Measurements from ENCODE around the gene PHF5A.
"Not testable (repeated sequence)": the region's sequence is repeated elsewhere in the genome, so short reads cannot be mapped to it uniquely, and the experiment has no call there.

Gene PHF5A

DNA sequence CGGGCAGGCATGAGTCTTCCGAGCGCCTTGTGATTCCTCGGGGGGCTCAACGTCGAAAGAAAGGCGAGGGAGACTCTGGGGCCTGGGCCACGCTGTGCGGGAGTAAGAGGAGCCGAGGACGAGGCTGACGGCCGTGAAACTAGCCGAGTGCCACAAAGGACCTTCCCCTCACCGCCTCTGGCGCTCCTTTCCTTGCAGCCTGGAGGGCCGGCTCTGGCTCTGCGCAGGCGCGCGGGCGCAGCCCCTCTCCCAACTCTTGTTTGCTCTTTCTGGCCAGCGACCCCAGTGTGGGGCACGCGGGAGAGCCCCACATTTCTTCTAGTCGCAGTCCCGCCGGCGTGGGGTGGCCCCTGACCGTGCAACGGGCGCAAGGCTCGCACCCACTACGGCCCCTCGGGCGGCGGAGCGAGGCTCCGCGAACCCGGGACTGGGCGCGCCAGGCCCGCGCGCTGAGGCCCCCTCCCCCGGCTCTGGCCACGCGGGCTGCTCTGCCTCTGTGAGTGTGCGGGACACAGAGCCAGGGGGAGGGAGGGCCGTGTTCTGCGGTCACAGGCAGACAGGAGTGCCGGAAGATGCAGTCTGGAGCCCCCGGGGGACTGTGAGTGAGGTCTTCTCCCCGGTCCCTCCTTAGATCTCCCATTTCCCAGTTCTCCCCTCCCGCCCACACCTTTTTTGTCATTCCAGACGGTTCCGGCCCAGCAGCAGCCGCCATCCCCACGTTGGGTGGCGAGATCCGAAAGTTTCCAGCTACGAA, 20.9 kb downstream of the PHF5A start:
- DNase-seq (ENCODE audit: low read depth) = no peak

DNA sequence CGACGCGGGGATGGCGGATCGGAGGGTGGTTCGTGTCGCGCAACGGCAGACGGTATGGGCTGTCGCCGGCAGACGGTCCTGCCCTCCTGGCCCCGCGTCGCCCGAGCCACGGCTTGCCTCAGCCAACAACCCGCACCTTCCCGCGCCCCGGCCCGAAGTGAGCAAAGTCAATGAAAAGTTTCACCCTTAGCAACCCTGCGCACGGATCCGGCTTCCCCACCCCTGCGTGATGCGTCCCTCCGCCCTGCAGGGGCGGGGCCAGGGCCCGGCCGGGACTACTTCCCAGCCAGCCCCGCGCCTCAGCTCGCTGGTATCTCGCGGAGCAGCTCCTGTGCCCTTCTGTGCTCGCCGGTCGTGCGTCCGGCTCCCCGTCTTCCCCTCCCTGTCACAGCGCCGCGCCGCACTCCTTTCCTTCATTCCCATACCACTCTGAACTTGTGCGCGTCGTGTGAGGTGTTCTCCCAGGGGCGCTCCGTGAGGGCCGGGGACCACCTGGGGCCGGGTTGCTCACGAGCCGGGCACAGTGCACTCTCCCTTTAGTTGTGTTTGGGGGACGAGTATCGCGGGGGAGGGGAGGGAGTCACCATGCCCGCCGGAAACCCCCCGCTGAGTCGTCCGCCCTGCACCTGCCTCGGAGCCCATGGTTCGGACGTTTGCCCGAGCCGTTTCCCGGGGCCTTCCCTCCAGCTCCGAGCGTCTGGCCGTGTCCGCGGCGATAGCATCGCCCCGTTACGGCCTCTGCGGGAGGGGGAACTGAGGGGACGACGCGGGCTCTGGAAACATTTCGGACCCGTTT, 21.7 kb downstream of the PHF5A start, which contains the start of gene TOB2:
Gene TOB2 (minus strand): TSS at position 163 of the 796 bp plus-strand sequence. CDS start 9,456 bp downstream, outside the sequence.
- DNase-seq (ENCODE audit: low read depth) = peak; percentile 88

DNA sequence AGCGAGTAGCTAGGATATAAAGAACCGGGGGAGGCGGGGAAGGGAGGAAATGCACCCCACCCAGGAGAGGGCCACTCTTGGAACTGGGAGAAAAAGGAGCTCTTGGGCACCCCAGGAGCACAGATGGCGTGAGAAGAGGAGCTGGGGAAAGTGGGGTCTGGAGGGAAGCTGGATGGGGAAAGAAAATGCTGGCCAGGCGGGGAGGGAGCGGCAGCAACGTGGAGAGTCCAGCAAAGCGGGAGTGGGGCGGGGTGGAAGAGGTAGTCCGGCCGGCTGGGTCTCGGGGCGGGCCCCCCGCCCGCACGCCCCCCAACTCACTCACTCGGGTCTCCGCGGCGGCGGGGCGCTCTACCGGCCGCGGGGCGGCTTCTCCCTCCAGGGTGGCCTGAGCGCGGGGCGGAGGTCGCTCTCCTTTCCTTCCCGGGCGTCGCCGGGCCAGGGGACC, 22.4 kb downstream of the PHF5A start:
- no peak for DNase-seq (ENCODE audit: low read depth)

DNA sequence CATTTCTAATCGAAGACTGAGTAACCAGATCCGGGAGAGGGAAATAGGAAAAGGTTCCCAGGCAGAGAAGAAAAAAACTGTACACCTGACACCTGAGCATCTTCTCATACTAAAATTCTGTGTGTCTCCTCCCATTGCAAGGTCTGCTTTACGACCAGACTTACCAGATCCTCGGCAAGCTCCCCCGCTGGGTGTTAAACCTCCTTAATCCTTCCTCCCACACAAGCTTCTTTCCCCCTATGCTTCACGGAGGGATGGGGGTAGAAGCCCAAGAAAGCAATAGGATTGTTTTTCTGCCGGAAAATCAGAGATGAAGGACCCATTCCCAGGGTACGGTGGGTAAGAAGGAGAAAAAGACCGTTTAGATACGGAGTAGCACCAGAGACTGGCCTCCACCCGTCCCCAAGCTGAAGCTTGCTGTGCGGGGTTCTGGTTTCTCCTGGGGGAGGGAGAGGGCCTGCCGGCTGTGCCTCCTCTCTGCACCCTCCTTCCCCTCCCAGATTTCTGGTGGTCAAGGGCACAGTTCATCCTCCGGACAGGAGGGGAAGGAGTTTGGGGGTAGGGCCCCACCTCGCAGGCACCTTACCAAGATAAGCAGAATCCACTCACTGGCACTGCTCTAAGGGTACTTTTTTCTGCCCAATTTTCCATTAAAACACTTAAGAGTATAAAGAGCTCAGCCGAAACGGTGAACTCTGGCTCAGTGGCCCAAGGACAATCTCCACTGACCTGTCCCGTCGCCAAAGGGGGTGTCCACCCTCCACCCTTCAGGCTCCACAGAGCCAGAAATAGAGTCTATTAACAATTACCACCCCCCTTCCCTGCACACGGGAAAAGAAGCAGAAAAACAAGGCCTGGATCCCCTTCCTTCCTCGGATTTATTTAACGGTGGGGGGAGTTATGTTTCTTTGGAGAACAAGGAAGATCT, 23.1 kb downstream of the PHF5A start:
- no peak for DNase-seq (ENCODE audit: low read depth)

DNA sequence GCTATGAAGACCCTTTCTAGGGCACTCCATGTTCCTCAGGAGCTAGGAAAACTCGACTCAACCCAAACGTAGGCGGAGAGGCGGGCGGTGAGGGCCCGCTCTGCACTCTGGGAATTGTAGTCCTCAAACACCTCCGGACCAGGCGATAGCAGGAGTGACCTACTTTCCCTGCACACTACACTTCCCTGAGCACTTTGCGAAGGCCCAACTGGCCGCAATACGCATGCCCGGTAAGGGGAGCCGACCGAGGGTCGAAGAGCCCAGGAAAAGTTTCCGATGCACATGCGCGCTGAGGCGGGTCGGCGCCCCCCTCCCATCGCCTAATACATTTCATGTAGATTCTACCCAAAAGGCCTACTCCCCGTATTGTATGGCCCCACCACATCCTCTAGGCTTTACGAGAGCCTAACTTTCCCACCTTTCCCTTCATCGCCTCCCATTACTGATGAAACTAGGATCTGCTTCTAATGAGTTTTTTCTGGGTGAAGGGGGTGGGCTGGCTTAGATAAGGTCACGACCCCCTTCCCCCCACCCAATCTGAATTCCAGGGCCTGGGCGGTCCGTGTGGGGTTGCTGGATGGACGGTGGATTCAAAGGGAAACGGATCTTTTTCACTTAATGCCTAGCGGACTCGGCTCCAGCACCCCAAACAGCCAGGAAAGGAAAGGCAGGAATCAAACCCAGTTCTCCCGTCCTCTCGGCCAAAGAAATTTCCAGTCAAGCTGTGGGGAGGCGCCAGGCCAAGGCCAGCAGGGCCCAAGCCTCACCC, 23.9 kb downstream of the PHF5A start:
- DNase-seq (ENCODE audit: low read depth) = peak; percentile 67

DNA sequence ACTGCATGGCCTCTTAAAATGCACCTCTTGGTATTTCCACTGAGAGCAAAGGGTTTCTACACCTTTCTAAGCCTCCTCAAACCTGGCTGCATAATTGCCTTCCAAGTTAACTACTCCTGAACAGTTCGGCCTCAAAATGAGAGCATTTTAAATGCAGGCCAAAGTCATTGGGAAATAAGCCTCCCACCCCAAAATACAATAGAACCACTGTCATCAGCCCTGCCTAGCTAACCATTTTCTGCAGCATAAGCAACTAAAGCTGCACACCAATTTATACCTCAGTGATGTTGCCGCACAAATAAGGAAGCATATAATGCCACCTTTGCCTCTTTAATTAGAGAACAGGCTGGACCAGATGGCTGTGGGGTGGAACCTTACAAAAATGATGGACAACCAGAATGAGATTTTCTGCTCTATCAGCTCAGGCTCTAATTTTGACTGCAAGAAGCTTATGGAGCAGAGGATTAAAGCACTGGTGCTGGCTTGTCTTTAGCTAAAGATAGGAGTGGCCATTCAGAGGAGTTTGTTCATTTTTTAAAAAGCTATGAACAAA, 26.2 kb downstream of the PHF5A start:
- no peak for DNase-seq (ENCODE audit: low read depth)

DNA sequence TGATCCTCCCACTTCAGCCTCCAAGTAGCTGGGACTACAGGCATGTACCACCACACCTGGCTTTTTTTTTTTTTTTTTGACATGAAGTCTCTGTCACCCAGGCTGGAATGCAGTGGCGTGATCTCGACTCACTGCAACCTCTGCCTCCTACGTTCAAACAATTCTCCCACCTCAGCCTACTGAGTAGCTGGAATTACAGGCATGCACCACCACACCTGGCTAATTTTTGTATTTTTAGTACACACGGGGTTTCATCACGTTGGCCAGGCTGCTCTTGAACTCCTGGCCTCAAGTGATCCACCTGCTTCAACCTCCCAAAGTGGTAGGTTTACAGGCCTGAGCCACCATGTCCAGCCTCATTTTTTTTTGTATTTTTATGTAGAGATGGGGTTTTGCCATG, 28.0 kb downstream of the PHF5A start:
- DNase-seq (ENCODE audit: low read depth) = not testable (repeated sequence)

DNA sequence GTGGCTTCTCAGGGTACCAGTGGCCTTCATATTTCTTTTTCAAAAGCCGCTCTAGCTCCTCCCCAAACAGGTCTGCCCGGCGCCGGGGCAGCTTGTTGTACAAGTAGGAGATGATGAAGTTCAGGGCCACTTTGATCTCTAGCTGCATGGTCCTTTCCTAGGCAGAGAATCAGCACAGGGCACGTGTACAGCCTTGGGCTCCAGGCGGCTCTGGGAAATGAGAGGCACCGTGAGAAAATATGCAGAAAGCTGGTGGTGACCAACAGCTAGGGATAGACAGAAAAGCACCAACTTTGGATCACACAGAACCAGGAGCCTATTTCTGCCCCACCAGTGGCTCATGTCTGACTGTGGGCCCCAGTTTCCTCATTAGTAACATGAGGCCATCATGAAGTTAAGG, 31.3 kb downstream of the PHF5A start:
- no peak for DNase-seq (ENCODE audit: low read depth)

DNA sequence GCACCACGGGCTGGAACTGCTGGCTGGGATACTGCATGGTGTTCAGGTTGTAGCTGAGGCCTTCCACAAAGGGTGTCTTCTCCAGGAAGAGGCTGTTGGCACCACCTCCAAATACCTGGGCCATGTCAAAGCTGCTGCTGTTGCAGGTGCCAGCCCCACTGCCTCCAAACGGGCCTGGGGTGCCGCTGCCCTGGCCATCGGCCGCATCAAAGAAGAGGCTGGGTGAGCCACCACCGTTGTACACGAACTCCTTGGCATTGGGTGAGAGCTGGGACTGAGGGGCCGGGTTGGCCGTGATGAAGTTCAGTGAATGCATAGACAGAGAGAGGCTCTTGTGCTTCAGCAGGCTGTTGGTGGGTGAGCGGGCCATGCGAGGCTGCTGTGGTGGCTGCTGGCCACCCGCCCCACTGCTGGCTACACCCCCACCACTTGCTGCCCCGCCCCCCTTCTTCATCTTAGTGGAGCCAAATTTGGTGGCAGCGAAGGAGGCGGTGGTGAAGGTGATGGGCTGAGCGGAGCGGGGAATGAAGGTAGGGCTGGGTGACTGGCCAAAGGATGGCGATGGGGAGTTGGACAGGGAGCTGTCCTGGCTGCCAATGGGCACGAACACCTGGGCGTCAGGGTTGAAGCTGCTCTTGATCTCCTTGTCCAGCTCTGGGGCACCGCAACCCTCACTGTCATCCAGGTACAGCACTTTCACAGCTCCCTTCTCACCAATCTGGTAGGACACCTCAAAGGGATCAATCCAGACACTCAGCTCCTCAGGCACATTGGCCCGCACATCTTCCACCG, 32.0 kb downstream of the PHF5A start:
- no peak for DNase-seq (ENCODE audit: low read depth)

DNA sequence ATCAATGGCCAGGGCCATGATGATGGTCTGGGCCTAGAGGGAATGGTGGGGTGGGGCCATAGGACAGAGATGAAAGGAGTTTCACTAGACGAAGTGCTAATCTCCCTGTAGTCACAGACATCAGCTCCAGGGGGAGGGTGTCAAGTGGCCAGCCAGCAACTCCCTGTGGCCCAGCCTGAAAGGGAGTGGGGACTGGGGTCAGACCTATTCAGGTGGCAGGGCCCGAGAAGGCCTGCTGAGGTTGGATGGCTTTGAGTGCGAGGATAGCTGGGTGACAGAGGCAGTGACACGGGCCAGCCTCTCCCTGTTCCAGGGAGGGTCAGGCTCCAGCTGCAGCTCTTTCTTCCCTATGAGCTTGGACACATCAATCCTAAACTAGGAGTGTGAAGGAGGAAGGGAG, 32.9 kb downstream of the PHF5A start:
- DNase-seq (ENCODE audit: low read depth) = no peak

DNA sequence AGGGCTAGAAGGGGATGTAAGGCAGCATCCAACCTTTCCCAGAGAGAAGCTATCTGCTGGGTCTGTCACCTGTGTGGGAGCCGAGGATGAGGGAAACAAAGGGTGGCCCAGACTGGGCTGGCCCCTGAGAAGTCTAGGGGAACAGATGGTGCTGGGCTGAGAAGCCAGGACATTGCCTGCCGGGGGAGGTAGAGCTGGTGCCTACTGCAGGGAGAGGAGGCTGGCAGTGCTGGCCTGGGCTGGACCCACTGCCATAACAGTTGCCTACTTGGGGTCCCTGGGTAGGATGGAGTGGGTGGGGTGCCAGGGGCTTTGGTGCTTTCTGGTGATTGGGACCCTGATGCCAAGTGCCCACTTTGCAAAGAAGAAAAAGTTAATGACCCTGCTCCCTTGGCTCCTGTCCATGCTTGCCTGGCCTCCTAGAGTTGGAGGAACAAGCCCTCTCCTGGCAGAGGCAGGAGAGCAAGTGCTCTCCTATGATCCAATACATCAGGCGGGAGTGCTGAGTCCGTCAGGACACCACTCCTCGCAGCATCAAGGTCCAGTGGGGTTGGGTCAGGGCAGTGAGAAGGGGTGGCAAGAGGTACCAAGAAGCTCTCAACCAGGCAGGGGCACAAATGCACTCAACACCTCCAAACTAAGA, 34.0 kb downstream of the PHF5A start:
- DNase-seq (ENCODE audit: low read depth) = not testable (repeated sequence)

DNA sequence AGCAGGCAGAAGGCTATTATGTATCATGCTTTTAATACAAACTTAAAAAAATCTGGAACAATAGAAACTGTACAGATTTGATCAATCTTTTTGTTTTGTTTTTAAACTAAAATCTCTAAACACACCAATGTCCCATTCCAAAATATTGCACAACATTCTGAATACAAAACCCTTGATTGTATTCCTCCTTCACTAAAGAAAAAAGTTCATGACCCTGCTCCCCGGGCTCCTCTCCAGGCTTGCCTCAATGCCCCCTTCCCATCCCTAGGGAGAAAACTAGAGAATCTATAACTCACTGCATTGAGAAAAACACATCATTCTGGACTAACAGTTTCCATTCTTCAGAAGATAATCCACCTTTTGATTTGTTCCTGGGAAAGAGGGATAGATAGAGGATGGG, 35.0 kb downstream of the PHF5A start:
- DNase-seq (ENCODE audit: low read depth) = not testable (repeated sequence)

DNA sequence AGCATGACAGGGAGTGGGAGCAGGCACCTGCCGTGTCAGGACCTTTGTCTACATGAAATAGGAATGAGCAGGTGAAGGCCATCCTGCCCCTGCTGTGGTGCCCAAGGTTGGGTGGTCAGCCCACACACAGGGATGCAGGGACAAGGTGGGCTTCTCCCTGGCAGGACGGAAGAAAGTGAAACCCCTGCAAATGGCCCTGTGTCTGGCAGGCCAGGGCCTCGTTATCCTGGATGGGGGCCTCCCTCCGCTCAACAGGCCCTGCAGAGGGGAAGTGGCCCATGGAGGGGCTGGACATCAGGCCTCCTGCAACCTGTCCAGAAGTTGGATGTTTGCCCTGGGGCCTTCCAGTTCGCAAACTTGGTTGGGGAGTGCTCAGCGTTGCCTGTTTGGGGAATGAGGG, 36.8 kb downstream of the PHF5A start:
- no peak for DNase-seq (ENCODE audit: low read depth)

DNA sequence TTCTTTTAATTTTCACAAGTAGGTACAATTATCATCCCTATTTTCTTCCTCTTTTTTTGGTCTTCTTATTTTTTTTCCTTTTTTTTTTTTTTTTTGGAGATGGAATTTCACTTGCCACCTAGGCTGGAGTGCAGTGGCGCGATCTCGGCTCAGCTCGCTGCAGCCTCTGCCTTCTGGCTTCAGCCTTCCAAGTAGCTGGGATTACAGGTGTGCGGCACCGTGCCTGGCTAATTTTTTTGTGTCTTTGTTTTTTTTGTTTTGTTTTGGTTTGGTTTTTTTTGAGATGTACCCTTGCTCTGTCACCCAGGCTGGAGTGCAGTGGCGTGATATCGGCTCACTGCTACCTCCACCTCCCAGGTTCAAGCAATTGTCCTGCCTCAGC, 38.5 kb downstream of the PHF5A start:
- no peak for DNase-seq (ENCODE audit: low read depth)

DNA sequence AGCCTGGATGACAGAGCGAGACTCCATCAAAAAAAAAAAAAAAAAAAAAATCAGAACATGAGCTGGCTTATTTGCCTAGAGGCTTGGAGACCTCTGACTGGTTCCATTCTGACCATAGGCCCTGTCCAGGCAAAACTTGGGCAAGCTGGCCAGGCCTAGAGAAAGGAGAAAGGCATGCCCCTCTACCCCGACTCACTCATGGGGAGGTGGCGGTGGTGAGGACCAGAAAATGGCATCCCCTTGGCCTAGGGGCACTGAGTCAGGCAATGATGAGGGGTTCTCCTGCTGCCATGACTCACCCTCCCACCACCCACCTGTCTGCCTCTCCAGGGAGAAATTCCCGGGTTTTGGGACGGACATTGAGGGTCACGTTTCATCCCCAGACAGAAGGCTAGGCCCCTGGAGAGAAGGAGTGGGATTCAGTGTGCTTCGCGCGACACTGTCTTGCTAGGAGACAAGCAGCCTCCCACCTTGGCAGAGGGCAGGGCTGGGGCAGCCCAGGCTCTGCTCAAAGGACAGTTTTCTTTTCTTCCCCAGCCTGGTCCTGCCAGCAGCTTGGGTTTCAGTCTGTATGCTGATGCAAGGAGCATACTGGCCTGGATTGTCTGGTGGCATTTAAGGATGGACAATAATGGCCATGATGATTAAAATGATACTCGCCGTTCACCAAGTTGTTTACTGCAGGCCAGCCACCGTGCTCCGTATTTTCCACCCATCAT, 39.1 kb downstream of the PHF5A start:
- no peak for DNase-seq (ENCODE audit: low read depth)

DNA sequence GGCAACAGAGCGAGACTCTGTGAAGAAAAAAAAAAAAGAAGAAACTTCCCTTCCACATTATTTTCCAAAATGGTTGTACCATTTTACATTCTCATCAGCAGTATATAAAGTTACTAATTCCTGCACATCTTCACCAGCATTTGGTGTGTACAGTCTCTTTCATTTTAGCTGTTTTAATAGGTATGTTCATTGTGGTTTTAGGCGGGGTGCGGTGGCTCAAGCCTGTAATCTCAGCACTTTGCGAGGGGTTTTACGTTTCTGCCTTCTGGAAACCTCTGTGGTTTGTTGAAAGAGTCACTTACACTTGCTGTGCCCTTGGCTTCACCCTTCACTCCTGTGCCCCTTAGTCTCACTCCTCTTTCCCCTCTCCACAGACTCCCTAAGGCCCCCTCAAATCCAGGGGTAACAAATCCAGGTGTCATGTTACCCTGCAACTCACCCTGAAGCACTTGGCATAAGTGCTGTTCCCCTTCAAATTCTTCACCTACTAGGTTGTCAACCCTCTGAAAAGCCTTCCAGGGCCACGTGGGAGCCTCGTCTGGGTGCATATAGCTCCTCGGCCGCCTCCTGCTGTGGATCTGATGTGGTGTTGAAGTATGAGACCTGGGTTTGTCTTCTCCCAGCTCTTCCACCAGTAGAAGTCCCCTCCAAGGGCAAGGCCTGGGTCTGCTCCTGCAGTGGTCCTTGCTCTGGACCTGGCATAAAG, 42.7 kb downstream of the PHF5A start:
- DNase-seq (ENCODE audit: low read depth) = no peak

DNA sequence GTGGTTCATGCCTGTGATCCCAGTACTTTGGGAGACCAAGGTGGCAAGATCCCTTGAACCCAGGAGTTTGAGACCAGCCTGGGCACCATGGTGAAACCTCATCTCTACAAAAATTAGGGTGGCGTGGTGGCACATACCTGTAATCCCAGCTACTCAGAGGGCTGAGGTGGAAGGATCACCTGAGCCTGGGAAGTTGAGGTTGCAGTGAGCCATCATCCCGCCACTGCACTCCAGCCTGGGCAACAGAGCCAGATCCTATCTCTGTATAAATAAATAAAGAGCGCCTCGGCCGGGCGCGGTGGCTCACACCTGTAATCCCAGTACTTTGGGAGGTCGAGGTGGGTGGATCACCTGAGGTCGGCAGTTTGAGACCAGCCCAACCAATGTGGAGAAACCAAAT, 49.8 kb downstream of the PHF5A start:
- DNase-seq (ENCODE audit: low read depth) = no peak

DNA sequence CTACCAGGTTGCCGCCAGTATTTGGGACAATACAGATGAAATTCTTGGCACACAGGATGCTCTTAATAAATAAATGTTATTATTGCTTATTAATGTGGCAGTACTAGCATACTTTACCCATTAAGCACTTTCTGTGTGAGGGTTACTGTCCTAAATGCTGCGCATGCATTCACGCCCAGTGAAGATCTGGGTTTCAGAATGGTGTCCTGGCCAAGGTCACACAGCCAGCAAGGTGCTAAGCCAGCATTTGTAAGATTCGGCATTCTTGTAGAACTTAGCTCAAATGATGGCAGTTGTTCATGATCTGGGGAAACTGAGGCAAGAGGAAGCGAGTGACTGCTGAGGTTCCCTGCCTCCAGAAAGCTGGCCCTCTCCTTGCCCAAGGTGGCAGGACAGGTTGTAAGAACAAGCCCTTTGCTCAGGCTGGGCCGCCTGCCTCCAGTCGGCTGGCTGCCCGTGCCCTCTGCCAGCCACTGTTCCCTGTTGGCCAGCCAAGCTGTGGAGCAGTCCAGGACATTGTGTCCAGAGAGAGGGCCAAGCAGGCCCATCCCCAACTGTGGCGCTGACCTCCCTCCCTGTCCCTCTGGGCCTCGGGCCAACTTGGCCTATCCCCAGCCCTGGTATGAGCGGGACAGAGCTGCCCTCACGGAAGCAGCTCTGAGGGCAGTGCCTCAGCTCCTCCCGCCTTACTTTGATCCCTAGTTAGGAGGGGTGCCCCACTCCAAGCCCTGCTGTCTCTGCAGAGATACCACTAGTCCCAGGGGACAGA, 50.7 kb downstream of the PHF5A start:
- no peak for DNase-seq (ENCODE audit: low read depth)

Measured in stimulated activated CD8-positive, alpha-beta memory T cell treated with anti-CD3 and anti-CD28 coated beads, Interleukin-12 subunit alpha, Interleukin-12 subunit beta, amount 100 ng/mL, for 1 hour (primary cell).